ENCODE results near the gene SUSD6. TPM values are rescaled to one million over a fixed set of nuclear protein-coding genes. Genes with fewer than 3 reads are reported as not detected.
A peak's percentile ranks its signal among the peaks of the same experiment; 100 is the strongest.

Gene SUSD6, protein sequence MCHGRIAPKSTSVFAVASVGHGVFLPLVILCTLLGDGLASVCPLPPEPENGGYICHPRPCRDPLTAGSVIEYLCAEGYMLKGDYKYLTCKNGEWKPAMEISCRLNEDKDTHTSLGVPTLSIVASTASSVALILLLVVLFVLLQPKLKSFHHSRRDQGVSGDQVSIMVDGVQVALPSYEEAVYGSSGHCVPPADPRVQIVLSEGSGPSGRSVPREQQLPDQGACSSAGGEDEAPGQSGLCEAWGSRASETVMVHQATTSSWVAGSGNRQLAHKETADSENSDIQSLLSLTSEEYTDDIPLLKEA
- total RNA-seq (2022) (27.7 and 32.1 TPM in 2 replicates), Bru-seq, nascent RNA (percentile 75 among the genes with signal in this experiment), BruChase-seq, experiment 1, labeled RNA remaining after a 6-hour chase (percentile 74 among the genes with signal in this experiment), BruChase-seq, experiment 2, labeled RNA remaining after a 2-hour chase (percentile 68 among the genes with signal in this experiment)
- long read RNA-seq, full-length matches to known transcripts = 19 of 58 reads
- long read RNA-seq, partial matches to known transcripts = 35 of 58 reads
- long read RNA-seq, other reads (novel, unspliced or antisense) = 4 of 58 reads

DNA sequence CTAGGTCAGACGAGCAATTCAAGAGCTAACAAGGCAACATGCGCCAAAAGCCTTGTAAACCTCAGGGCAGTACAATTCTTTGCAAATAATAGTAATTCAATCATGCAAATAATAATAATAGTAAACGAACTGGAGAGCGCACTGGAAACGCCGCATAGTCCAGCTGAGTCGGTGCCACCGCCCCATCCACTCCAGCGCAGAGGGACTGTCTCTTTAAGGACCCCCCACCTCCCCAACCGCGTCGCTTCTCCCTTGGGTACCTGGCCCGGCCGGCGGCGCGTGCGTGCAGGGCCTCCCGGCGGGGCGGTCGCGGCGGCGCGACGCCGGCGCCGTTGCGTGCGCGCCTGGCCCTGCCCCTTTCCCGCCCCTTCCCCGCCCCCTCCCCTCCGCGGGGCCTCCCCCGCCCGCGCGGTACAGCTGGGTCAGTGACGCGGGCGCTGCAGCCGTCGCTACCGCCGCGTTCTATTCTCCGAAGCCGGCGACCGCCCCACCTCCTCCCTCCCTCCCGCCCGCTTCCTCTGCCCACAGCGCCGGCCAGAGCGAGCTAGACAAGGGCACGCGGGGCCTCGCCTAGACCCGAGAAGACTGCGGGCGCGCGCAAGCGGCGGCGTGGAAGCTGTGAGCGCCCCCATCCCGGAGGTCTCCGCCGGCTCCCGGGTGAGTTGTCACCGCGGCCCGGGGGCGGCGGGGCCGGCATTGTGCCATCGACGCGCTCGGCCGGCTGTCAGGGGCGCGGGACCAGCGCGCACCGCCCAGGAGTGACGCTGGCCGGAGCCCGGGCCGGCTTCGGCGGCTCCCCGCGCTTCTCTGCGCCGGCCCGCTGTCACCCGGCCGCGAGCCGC, at the start of gene SUSD6:
Gene SUSD6, plus strand, starts transcription at position 425 of the 842 bp plus-strand sequence. CDS start 46,997 bp downstream, outside the sequence.
- H3K36me3 Mint-ChIP-seq (ENCODE audit: insufficient read depth, unreplicated experiment) = peaks cover 6% of the 10 kb centered on the region
- no peaks in the 10 kb centered on the region for H3K27me3 Mint-ChIP-seq (ENCODE audit: insufficient read depth, unreplicated experiment)
- peak within 1 kb of the TSS; percentile 93 for H3K27ac Mint-ChIP-seq (ENCODE audit: low read depth, unreplicated experiment)
- BruUV-seq (replicated peaks) = no TSS peak
- no peaks in the 10 kb centered on the region for H3K9me3 Mint-ChIP-seq (ENCODE audit: unreplicated experiment)
- H3K4me1 Mint-ChIP-seq (ENCODE audit: insufficient read depth, unreplicated experiment) = peaks cover 53% of the 10 kb centered on the region
- CTCF ChIA-PET = interaction anchor here (0.6 to 1.5 kb wide), 11 partner anchors 15 to 375 kb away, joined by 3 to 10 read pairs (median 4); no protein-coding TSS in a partner anchor
- POLR2A ChIA-PET = interaction anchor here (0.6 to 4.4 kb wide), 20 partner anchors 14 to 727 kb away, joined by 3 to 63 read pairs (median 8); partner anchors contain the start of gene SRSF5
- intact Hi-C loops (cut with micrococcal nuclease) = loop anchor here (1.0 kb wide), 1 partner anchor 106 kb away; no protein-coding TSS in a partner anchor
- peak; percentile 90 for DNase-seq (ENCODE audit: unreplicated experiment)
- TF ChIP-seq, protein P1, sequence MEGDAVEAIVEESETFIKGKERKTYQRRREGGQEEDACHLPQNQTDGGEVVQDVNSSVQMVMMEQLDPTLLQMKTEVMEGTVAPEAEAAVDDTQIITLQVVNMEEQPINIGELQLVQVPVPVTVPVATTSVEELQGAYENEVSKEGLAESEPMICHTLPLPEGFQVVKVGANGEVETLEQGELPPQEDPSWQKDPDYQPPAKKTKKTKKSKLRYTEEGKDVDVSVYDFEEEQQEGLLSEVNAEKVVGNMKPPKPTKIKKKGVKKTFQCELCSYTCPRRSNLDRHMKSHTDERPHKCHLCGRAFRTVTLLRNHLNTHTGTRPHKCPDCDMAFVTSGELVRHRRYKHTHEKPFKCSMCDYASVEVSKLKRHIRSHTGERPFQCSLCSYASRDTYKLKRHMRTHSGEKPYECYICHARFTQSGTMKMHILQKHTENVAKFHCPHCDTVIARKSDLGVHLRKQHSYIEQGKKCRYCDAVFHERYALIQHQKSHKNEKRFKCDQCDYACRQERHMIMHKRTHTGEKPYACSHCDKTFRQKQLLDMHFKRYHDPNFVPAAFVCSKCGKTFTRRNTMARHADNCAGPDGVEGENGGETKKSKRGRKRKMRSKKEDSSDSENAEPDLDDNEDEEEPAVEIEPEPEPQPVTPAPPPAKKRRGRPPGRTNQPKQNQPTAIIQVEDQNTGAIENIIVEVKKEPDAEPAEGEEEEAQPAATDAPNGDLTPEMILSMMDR (IDR thresholded peaks at IDR 0.05; ENCODE audit: unreplicated experiment) = no peak
- H3K4me3 Mint-ChIP-seq (ENCODE audit: unreplicated experiment) = peak within 1 kb of the TSS; percentile 91

DNA sequence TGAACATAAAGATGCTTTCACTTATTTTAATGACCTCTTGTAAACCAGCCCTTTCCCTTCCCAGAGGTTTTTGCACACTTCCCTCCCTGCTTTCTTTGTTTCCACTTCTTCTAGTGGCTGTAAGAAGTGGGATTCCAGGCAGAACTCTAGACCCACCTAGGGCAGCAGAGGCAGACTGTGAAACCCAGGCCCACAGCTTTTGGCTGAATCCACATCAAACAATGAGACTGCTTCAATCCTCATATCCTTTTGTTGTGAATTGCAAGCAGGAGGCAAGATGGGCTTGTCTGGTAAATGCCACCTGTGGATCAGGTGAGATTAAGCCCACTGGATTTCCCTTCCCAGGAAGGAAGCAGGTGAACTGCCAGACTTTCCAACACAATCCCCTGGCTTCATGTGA, 49.5 kb upstream of the SUSD6 start:
- POLR2A ChIA-PET = no interaction called here
- no peak for DNase-seq (ENCODE audit: unreplicated experiment)
- Mint-ChIP-seq H3K27ac (ENCODE audit: low read depth, unreplicated experiment) (no peak overlapping the region), H3K36me3 (ENCODE audit: insufficient read depth, unreplicated experiment) (no peaks in the 10 kb centered on the region), H3K9me3 (ENCODE audit: unreplicated experiment) (peaks cover 9% of the 10 kb centered on the region), H3K4me3 (ENCODE audit: unreplicated experiment) (no peak overlapping the region), H3K4me1 (ENCODE audit: insufficient read depth, unreplicated experiment) (no peaks in the 10 kb centered on the region), H3K27me3 (ENCODE audit: insufficient read depth, unreplicated experiment) (peaks cover 82% of the 10 kb centered on the region)
- CTCF ChIA-PET = interaction anchor here (0.9 to 3.6 kb wide), 2 partner anchors 26 to 158 kb away, joined by 4 to 9 read pairs; no protein-coding TSS in a partner anchor
- BruUV-seq (replicated peaks) = no TSS peak
- TF ChIP-seq, protein P1 (IDR thresholded peaks at IDR 0.05; ENCODE audit: unreplicated experiment) = no peak
- intact Hi-C loops (cut with micrococcal nuclease) = no loop called here

DNA sequence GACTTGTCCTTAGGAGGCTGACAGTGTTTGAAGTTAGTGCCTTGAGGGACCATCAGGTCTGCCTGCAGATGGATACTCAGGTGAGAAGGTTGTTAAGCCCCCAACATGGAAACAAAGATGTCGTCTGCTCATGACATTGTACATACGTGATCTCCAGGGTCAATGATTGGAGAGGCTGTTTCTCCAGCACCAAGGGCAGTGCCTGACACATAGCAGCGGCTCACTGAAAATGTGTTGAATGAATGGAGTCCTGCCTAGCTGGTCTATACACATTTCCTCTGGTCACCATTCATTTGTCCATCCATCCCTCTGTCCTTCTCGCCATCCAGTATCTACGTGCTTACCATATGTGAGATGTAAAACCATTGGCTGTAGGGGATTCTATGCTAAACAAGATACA, 43.8 kb upstream of the SUSD6 start:
- intact Hi-C loops (cut with micrococcal nuclease) = no loop called here
- no peaks in the 10 kb centered on the region for H3K4me1 Mint-ChIP-seq (ENCODE audit: insufficient read depth, unreplicated experiment)
- H3K4me3 Mint-ChIP-seq (ENCODE audit: unreplicated experiment) = no peak overlapping the region
- H3K36me3 Mint-ChIP-seq (ENCODE audit: insufficient read depth, unreplicated experiment) = no peaks in the 10 kb centered on the region
- BruUV-seq (replicated peaks) = no TSS peak
- ChIA-PET POLR2A (no interaction called here), CTCF (interaction anchor here (0.8 to 1.3 kb wide), 2 partner anchors 32 to 307 kb away, joined by 3 to 6 read pairs; no protein-coding TSS in a partner anchor)
- DNase-seq (ENCODE audit: unreplicated experiment) = no peak
- H3K27ac Mint-ChIP-seq (ENCODE audit: low read depth, unreplicated experiment) = no peak overlapping the region
- H3K27me3 Mint-ChIP-seq (ENCODE audit: insufficient read depth, unreplicated experiment) = peaks cover 62% of the 10 kb centered on the region
- TF ChIP-seq, protein P1 (IDR thresholded peaks at IDR 0.05; ENCODE audit: unreplicated experiment) = no peak
- no peaks in the 10 kb centered on the region for H3K9me3 Mint-ChIP-seq (ENCODE audit: unreplicated experiment)
